Measurements from ENCODE around the gene DNASE1L3.
A peak's percentile ranks its signal among the peaks of the same experiment; 100 is the strongest.
"Not testable (repeated sequence)": the region's sequence is repeated elsewhere in the genome, so short reads cannot be mapped to it uniquely, and the experiment has no call there.

DNASE1L3 gene

GRCh38 chr3:58227933-58228332, 17.2 kb upstream of the DNASE1L3 start:
- not testable (repeated sequence) for H3K27ac Mint-ChIP-seq (ENCODE audit: low read depth); ATAC-seq (replicated peaks; ENCODE audit: extremely low read depth, poor library complexity, severe bottlenecking); H3K4me1 Mint-ChIP-seq; H3K4me3 Mint-ChIP-seq; H3K36me3 Mint-ChIP-seq (ENCODE audit: insufficient read depth); DNase-seq (ENCODE audit: low spot score in 2 of 2); H3K9me3 Mint-ChIP-seq
- peaks cover 36% of the 10 kb centered on the region for H3K27me3 Mint-ChIP-seq

GRCh38 chr3:58223855-58224254, 13.1 kb upstream of the DNASE1L3 start:
- peaks cover 4% of the 10 kb centered on the region for H3K36me3 Mint-ChIP-seq (ENCODE audit: insufficient read depth)
- no peak overlapping the region for H3K27ac Mint-ChIP-seq (ENCODE audit: low read depth)
- H3K9me3 Mint-ChIP-seq, result no peaks in the 10 kb centered on the region
- DNase-seq (ENCODE audit: low spot score in 2 of 2), result no peak
- H3K4me1 Mint-ChIP-seq, result peaks cover 12% of the 10 kb centered on the region
- H3K27me3 Mint-ChIP-seq, result peaks cover 4% of the 10 kb centered on the region
- ATAC-seq (replicated peaks; ENCODE audit: extremely low read depth, poor library complexity, severe bottlenecking), result no peak
- no peak overlapping the region for H3K4me3 Mint-ChIP-seq

- no peaks in the 10 kb centered on the region for H3K9me3 Mint-ChIP-seq
- DNase-seq (ENCODE audit: low spot score in 2 of 2) (no peak), ATAC-seq (replicated peaks; ENCODE audit: extremely low read depth, poor library complexity, severe bottlenecking) (peak; percentile 62)
- peak overlapping the region; percentile 17 for H3K27ac Mint-ChIP-seq (ENCODE audit: low read depth)
- peaks cover 17% of the 10 kb centered on the region for H3K4me1 Mint-ChIP-seq
- H3K27me3 Mint-ChIP-seq, result no peaks in the 10 kb centered on the region
- H3K4me3 Mint-ChIP-seq, result no peak overlapping the region
- peaks cover 7% of the 10 kb centered on the region for H3K36me3 Mint-ChIP-seq (ENCODE audit: insufficient read depth)
These were observed 11.5 kb upstream of the DNASE1L3 start for GRCh38 chr3:58222161-58222724.

- H3K9me3 Mint-ChIP-seq, result no peaks in the 10 kb centered on the region
- H3K36me3 Mint-ChIP-seq (ENCODE audit: insufficient read depth), result peaks cover 5% of the 10 kb centered on the region
- no peak overlapping the region for H3K4me3 Mint-ChIP-seq
- ATAC-seq (replicated peaks; ENCODE audit: extremely low read depth, poor library complexity, severe bottlenecking), result no peak
- H3K27ac Mint-ChIP-seq (ENCODE audit: low read depth), result no peak overlapping the region
- peaks cover 35% of the 10 kb centered on the region for H3K4me1 Mint-ChIP-seq
- DNase-seq (ENCODE audit: low spot score in 2 of 2), result no peak
- no peaks in the 10 kb centered on the region for H3K27me3 Mint-ChIP-seq
These were observed 8.1 kb upstream of the DNASE1L3 start for GRCh38 chr3:58218904-58219303.

- peaks cover 30% of the 10 kb centered on the region for H3K4me1 Mint-ChIP-seq
- ATAC-seq (replicated peaks; ENCODE audit: extremely low read depth, poor library complexity, severe bottlenecking) (peak; percentile 53), DNase-seq (ENCODE audit: low spot score in 2 of 2) (peak; percentile 27 to 30)
These were observed 6.5 kb upstream of the DNASE1L3 start for GRCh38 chr3:58217209-58217811.

GRCh38 chr3:58216496-58217195, 5.9 kb upstream of the DNASE1L3 start:
- Mint-ChIP-seq H3K27ac (ENCODE audit: low read depth) (no peak overlapping the region), H3K27me3 (no peaks in the 10 kb centered on the region), H3K36me3 (ENCODE audit: insufficient read depth) (peaks cover 4% of the 10 kb centered on the region), H3K4me3 (no peak overlapping the region), H3K9me3 (no peaks in the 10 kb centered on the region), H3K4me1 (peaks cover 27% of the 10 kb centered on the region)
- DNase-seq (ENCODE audit: low spot score in 2 of 2) (no peak), ATAC-seq (replicated peaks; ENCODE audit: extremely low read depth, poor library complexity, severe bottlenecking) (no peak)

More at GRCh38 chr3:58217209-58217811, 6.5 kb upstream of the DNASE1L3 start:
- Mint-ChIP-seq H3K9me3 (no peaks in the 10 kb centered on the region), H3K36me3 (ENCODE audit: insufficient read depth) (peaks cover 5% of the 10 kb centered on the region), H3K27ac (ENCODE audit: low read depth) (no peak overlapping the region), H3K4me3 (peak overlapping the region; percentile 34), H3K27me3 (no peaks in the 10 kb centered on the region)

- peak overlapping the region; percentile 88 for H3K27ac Mint-ChIP-seq (ENCODE audit: low read depth)
- H3K4me1 Mint-ChIP-seq, result peaks cover 23% of the 10 kb centered on the region
- ATAC-seq (replicated peaks; ENCODE audit: extremely low read depth, poor library complexity, severe bottlenecking), result no peak
- no peaks in the 10 kb centered on the region for H3K27me3 Mint-ChIP-seq
- H3K4me3 Mint-ChIP-seq, result peak overlapping the region; percentile 19
- DNase-seq (ENCODE audit: low spot score in 2 of 2), result no peak
- H3K36me3 Mint-ChIP-seq (ENCODE audit: insufficient read depth), result peaks cover 3% of the 10 kb centered on the region
- H3K9me3 Mint-ChIP-seq, result no peaks in the 10 kb centered on the region
These were observed 4.7 kb upstream of the DNASE1L3 start for GRCh38 chr3:58215317-58216025.

GRCh38 chr3:58214484-58215316, 3.9 kb upstream of the DNASE1L3 start:
- H3K4me3 Mint-ChIP-seq, result peak overlapping the region; percentile 19
- H3K27ac Mint-ChIP-seq (ENCODE audit: low read depth), result peak overlapping the region; percentile 88
- peaks cover 3% of the 10 kb centered on the region for H3K36me3 Mint-ChIP-seq (ENCODE audit: insufficient read depth)
- no peaks in the 10 kb centered on the region for H3K9me3 Mint-ChIP-seq
- no peak for DNase-seq (ENCODE audit: low spot score in 2 of 2)
- peaks cover 1% of the 10 kb centered on the region for H3K27me3 Mint-ChIP-seq
- peak; percentile 70 for ATAC-seq (replicated peaks; ENCODE audit: extremely low read depth, poor library complexity, severe bottlenecking)
- peaks cover 23% of the 10 kb centered on the region for H3K4me1 Mint-ChIP-seq

- no peak for ATAC-seq (replicated peaks; ENCODE audit: extremely low read depth, poor library complexity, severe bottlenecking)
- H3K4me3 Mint-ChIP-seq, result no peak overlapping the region
These were observed 839 bp downstream of the DNASE1L3 start for GRCh38 chr3:58209933-58210332.

GRCh38 chr3:58207954-58208353, 2.8 kb downstream of the DNASE1L3 start:
- Mint-ChIP-seq H3K4me3 (no peak overlapping the region), H3K9me3 (no peaks in the 10 kb centered on the region), H3K36me3 (ENCODE audit: insufficient read depth) (no peaks in the 10 kb centered on the region), H3K27me3 (peaks cover 34% of the 10 kb centered on the region), H3K27ac (ENCODE audit: low read depth) (no peak overlapping the region), H3K4me1 (no peaks in the 10 kb centered on the region)
- DNase-seq (ENCODE audit: low spot score in 2 of 2), result no peak
- no peak for ATAC-seq (replicated peaks; ENCODE audit: extremely low read depth, poor library complexity, severe bottlenecking)

More at GRCh38 chr3:58209933-58210332, 839 bp downstream of the DNASE1L3 start:
- DNase-seq (ENCODE audit: low spot score in 2 of 2), result no peak
- Mint-ChIP-seq H3K9me3 (no peaks in the 10 kb centered on the region), H3K27ac (ENCODE audit: low read depth) (no peak overlapping the region), H3K27me3 (peaks cover 27% of the 10 kb centered on the region), H3K36me3 (ENCODE audit: insufficient read depth) (no peaks in the 10 kb centered on the region), H3K4me1 (peaks cover 8% of the 10 kb centered on the region)

GRCh38 chr3:58206406-58207011, 4.3 kb downstream of the DNASE1L3 start:
- ATAC-seq (replicated peaks; ENCODE audit: extremely low read depth, poor library complexity, severe bottlenecking) (no peak), DNase-seq (ENCODE audit: low spot score in 2 of 2) (no peak)
- H3K4me3 Mint-ChIP-seq, result no peak overlapping the region
- no peaks in the 10 kb centered on the region for H3K9me3 Mint-ChIP-seq
- H3K36me3 Mint-ChIP-seq (ENCODE audit: insufficient read depth), result no peaks in the 10 kb centered on the region
- H3K27ac Mint-ChIP-seq (ENCODE audit: low read depth), result no peak overlapping the region
- no peaks in the 10 kb centered on the region for H3K4me1 Mint-ChIP-seq
- H3K27me3 Mint-ChIP-seq, result peaks cover 38% of the 10 kb centered on the region

- no peak for DNase-seq (ENCODE audit: low spot score in 2 of 2)
- H3K27ac Mint-ChIP-seq (ENCODE audit: low read depth), result no peak overlapping the region
- H3K27me3 Mint-ChIP-seq, result peaks cover 38% of the 10 kb centered on the region
- no peak overlapping the region for H3K4me3 Mint-ChIP-seq
- H3K4me1 Mint-ChIP-seq, result no peaks in the 10 kb centered on the region
- no peaks in the 10 kb centered on the region for H3K36me3 Mint-ChIP-seq (ENCODE audit: insufficient read depth)
- no peaks in the 10 kb centered on the region for H3K9me3 Mint-ChIP-seq
- no peak for ATAC-seq (replicated peaks; ENCODE audit: extremely low read depth, poor library complexity, severe bottlenecking)
These were observed 4.8 kb downstream of the DNASE1L3 start for GRCh38 chr3:58205981-58206380.

All from central memory CD8-positive, alpha-beta T cell (primary cell).